GM12891 (cell line): Measurements from ENCODE around the gene ZBTB32.

Experiments used
- POLR2A ChIP-seq: IDR thresholded peaks from 2 replicates; pipeline ENCODE4 v1.6.1; 2011; ENCODE audit warnings: low read depth, low read length, control low read depth
- POLR2AphosphoS5 ChIP-seq: IDR thresholded peaks from 2 replicates; pipeline ENCODE4 v1.6.1; 2011; ENCODE audit warnings: low read depth, low read length, control low read depth
- SPI1 ChIP-seq: IDR thresholded peaks from 2 replicates; pipeline ENCODE4 v1.6.1; 2011; ENCODE audit warnings: low read depth, low read length, control low read depth
- TAF1 ChIP-seq: IDR thresholded peaks from 2 replicates; pipeline ENCODE4 v1.6.1; 2011; ENCODE audit warnings: low read depth, low read length, control low read depth

DNA sequence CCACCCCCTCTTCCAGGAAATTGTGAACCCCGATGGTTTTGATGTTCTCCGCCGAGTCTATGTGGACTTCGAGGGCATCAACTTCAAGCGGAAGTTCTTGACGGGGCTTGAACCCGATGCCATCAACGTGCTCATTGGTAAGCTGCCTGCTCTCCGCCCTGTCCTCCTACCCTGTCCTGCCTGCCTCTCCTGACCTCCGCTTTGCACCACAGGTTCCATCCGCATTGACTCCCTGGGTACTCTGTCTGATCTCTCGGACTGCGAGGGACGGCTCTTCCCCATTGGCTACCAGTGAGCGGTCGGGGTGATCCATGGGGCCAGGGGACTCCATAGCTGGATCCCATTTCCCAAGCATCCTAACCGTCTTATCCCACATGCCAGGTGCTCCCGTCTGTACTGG lies 26.0 kb downstream of the ZBTB32 start:
- no peak for TF ChIP-seq POLR2A
- TF ChIP-seq POLR2AphosphoS5, result no peak
- TF ChIP-seq TAF1, result no peak
- no peak for TF ChIP-seq SPI1
